Suprapubic skin (tissue), 4 donors: ENCODE measurements around the gene ZNF331. TPM values are rescaled to one million over a fixed set of nuclear protein-coding genes. Genes with fewer than 3 reads are reported as not detected.

Experiments
- DNase-seq, 2 donors: peaks; one replicate each; pipeline ENCODE4 v3.0.0-alpha.2; 2019; ENCODE audit warnings: low spot score in 2 of 2
- H3K27ac ChIP-seq: fragments of 200-600 bp; sonication (generic); one replicate; pipeline ENCODE4 v1.5.1; 2019
- H3K27me3 ChIP-seq: fragments of 200-600 bp; sonication (generic); one replicate; pipeline ENCODE4 v1.5.1; 2019
- H3K36me3 ChIP-seq: fragments of 200-600 bp; sonication (generic); one replicate; pipeline ENCODE4 v1.5.1; 2019
- H3K4me1 ChIP-seq: fragments of 200-600 bp; sonication (generic); one replicate; pipeline ENCODE4 v1.5.1; 2019
- H3K4me3 ChIP-seq: fragments of 200-600 bp; sonication (generic); one replicate; pipeline ENCODE4 v1.5.1; 2019; ENCODE audit warnings: mild to moderate bottlenecking
- H3K9me3 ChIP-seq: fragments of 200-600 bp; sonication (generic); one replicate; pipeline ENCODE4 v1.5.1; 2019
- CTCF ChIP-seq, 2 donors: fragments of 200-600 bp in 1 of 2; fragments of 450-650 bp in 1 of 2; sonication (generic) in 1 of 2; IDR thresholded peaks; one replicate each; pipeline ENCODE4 v1.5.1; 2016 to 2019; ENCODE audit warnings: antibody characterized with exemption in 2 of 2, mild to moderate bottlenecking in 1 of 2, moderate library complexity in 1 of 2
- EP300 ChIP-seq: sonication (generic); formaldehyde crosslinking; IDR thresholded peaks from one replicate; pipeline ENCODE4 v1.6.1; 2017; ENCODE audit warnings: antibody characterized with exemption
- POLR2A ChIP-seq, 2 donors: fragments of 450-650 bp; IDR thresholded peaks; one replicate each; pipeline ENCODE4 v1.6.1; 2017; ENCODE audit warnings: antibody characterized with exemption in 2 of 2, mild to moderate bottlenecking in 2 of 2, moderate library complexity in 2 of 2
- POLR2AphosphoS5 ChIP-seq, 3 donors: sonication (generic); formaldehyde crosslinking; IDR thresholded peaks; one replicate each; pipeline ENCODE4 v1.6.1; 2017; ENCODE audit warnings: antibody characterized with exemption in 3 of 3
- WGBS: methylation state at CpG from one replicate; pipeline ENCODE4 v1.1.5; 2018; 5-methylcytosine and 5-hydroxymethylcytosine counted together
- total RNA-seq, 4 donors: library from RNA; depleted of rRNA; stranded (reverse); fragments of >200 nt; gene quantifications; one replicate each; pipeline ENCODE4 v1.1.0, GENCODE V29; 2016

The ZNF331 gene
- total RNA-seq, 4 donors from 2014 or later: 20.5 to 41.1 (median 27.8) TPM

DNA sequence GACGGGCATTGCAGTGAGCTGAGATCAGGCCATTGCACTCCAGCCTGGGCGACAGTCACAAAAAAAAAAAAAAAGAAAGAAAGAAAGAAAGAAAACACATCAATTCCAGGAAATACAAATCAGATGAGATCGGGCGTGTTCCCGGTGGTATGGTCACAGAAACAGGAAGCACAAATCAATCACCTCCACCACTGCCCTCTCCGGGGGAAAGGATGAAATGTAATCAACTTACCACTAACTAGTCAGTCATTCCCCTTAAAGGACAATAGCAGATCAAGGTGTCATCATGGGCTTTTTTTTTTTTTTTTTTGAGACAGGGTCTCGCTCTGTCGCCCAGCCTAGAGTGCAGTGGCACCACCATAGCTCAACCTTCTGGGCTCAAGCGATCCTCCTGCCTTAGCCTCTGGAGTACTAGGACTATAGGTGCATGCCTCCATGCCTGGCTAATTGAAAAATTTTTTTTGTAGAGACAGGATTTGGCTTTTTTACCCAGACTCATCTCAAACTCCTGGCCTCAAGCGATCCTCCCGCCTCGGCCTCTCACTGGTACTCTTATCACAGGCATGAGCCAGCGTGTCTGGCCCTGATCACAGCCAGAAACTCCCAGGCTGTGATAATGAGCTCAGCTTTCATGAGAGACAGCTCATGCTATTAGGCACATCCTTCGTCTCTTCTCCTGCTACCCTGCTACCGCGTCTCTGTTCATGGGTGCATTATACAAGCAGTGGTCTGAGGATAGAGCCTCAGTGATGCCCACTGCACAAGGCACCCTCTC lies 87.0 kb downstream of the ZNF331 start:
- WGBS: 70% methylated on average over 16 of the region's 16 CpGs
- no peaks in the 10 kb centered on the region for H3K36me3 ChIP-seq
- no peak for DNase-seq

DNA sequence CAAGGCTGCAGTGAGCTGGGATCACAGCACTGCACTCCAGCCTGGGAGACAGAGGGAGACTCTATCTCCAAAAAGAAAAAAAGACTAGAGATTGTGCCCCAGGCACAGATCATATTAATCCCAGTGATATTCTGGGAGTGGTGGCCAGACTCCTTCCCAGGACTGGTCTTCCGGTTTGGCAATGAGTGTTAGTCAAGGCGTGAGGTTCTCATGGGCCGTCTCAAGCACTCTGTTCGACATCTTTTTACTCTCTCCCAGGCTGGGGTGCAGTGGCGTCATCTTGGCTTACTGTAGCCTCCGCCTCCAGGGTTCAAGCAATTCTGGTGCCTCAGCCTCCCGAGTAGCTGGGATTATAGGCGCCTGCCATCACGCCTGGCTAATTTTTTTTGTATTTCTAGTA lies 88.5 kb downstream of the ZNF331 start:
- Histone ChIP-seq H3K27me3 (no peaks in the 10 kb centered on the region), H3K27ac (no peak overlapping the region), H3K4me3 (no peak overlapping the region), H3K36me3 (no peaks in the 10 kb centered on the region), H3K4me1 (peaks cover 5% of the 10 kb centered on the region), H3K9me3 (no peaks in the 10 kb centered on the region)
- no peak for DNase-seq
- TF ChIP-seq POLR2AphosphoS5 (IDR thresholded peaks at IDR 0.05) (no peak), POLR2A (IDR thresholded peaks at IDR 0.05) (no peak), CTCF (IDR thresholded peaks at IDR 0.05) (no peak), EP300 (no peak)
- WGBS: 91% methylated on average over 9 of the region's 9 CpGs

More for the DNA sequence above, 87.0 kb downstream of the ZNF331 start:
- no peaks in the 10 kb centered on the region for H3K27me3 ChIP-seq
- no peak overlapping the region for H3K4me3 ChIP-seq
- H3K9me3 ChIP-seq: no peaks in the 10 kb centered on the region
- H3K4me1 ChIP-seq: peaks cover 5% of the 10 kb centered on the region
- no peak overlapping the region for H3K27ac ChIP-seq
- TF ChIP-seq POLR2A (IDR thresholded peaks at IDR 0.05) (no peak), EP300 (no peak), POLR2AphosphoS5 (IDR thresholded peaks at IDR 0.05) (no peak), CTCF (IDR thresholded peaks at IDR 0.05) (no peak)

DNA sequence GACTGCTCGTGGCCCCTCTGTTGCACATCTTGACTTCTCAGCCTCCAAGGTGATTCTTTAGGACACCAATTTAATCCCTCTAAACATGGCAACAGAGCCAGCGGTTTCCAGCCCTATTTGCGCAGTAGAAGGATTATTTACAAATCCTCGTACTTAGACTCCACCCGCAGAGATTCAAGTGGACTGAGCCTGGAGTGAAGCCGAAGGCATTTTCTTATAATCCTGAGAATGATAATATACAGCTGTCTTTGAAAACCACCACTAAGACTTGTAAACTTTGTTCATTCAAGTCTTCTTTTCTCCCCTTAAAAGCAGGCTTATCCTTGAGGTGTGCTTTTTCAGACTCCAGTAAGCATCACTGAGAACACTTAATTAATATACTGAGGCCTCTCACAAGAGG lies 89.0 kb downstream of the ZNF331 start:
- H3K36me3 ChIP-seq: no peaks in the 10 kb centered on the region
- 83% methylated on average over 6 of the region's 6 CpGs for WGBS
- TF ChIP-seq POLR2AphosphoS5 (IDR thresholded peaks at IDR 0.05): no peak
- TF ChIP-seq POLR2A (IDR thresholded peaks at IDR 0.05): no peak
- TF ChIP-seq CTCF (IDR thresholded peaks at IDR 0.05): no peak
- TF ChIP-seq EP300: no peak
- no peaks in the 10 kb centered on the region for H3K27me3 ChIP-seq
- peaks cover 4% of the 10 kb centered on the region for H3K4me1 ChIP-seq
- H3K27ac ChIP-seq: no peak overlapping the region
- H3K4me3 ChIP-seq: no peak overlapping the region
- no peaks in the 10 kb centered on the region for H3K9me3 ChIP-seq
- DNase-seq: no peak

Other genes starting within 250 kb of the ZNF331 start
- 1 to 10 TPM; 4.2 to 7.1 (median 5.2) TPM for gene ZNF845, start 204.4 kb upstream of the ZNF331 start, total RNA-seq
- gene ZNF525, start 172.4 kb upstream of the ZNF331 start, total RNA-seq: 10 to 100 TPM in 3 of 4 donors, 1 to 10 TPM in 1; 6.4 to 48.2 (median 16.0) TPM
- gene ZNF765, start 143.0 kb upstream of the ZNF331 start, total RNA-seq: 10 to 100 TPM in 1 of 4 donors, 1 to 10 TPM in 3; 6.0 to 19.7 (median 7.7) TPM
- gene ZNF761, start 106.2 kb upstream of the ZNF331 start, total RNA-seq: 10 to 100 TPM in 2 of 4 donors, 1 to 10 TPM in 2; 6.4 to 16.1 (median 9.6) TPM
- gene ZNF813, start 70.4 kb upstream of the ZNF331 start, total RNA-seq: 1 to 10 TPM; 2.4 to 4.7 (median 3.6) TPM
- not detected for gene DPRX, start 93.9 kb downstream of the ZNF331 start, total RNA-seq